ENCODE measurements around the gene CYSRT1.

The CYSRT1 gene

GRCh38 chr9:137243626-137244485 lies 18.9 kb downstream of the CYSRT1 start:
- H3K9ac ChIP-seq (ENCODE audit: low read length), result no peak overlapping the region
- H2BK5ac ChIP-seq (ENCODE audit: low read depth, low read length, poor library complexity), result no peak overlapping the region
- H3K79me1 ChIP-seq (ENCODE audit: low read length), result peaks cover 8% of the 10 kb centered on the region
- peaks cover 3% of the 10 kb centered on the region for H3K9me3 ChIP-seq (ENCODE audit: insufficient read depth, low read depth, low read length)
- H3K23ac ChIP-seq (ENCODE audit: low read length), result no peak overlapping the region
- peak overlapping the region; percentile 42 for H3K4me3 ChIP-seq (ENCODE audit: low read depth, low read length)
- no peak overlapping the region for H3K4me2 ChIP-seq (ENCODE audit: low read length)
- no peak overlapping the region for H2AK5ac ChIP-seq (ENCODE audit: low read length)
- H4K12ac ChIP-seq (ENCODE audit: low read depth, low read length), result no peak overlapping the region
- DNase-seq, result peak; percentile 50 to 57
- H3K36me3 ChIP-seq (ENCODE audit: control insufficient read depth in 1 of 2, insufficient read depth in 2 of 2, low read length in 2 of 2), result peaks cover 22 to 24% of the 10 kb centered on the region in 2 experiments
- H3K27ac ChIP-seq (ENCODE audit: low read depth, low read length), result no peak overlapping the region
- H4K8ac ChIP-seq (ENCODE audit: low read depth, low read length), result no peak overlapping the region
- peaks cover 14% of the 10 kb centered on the region for H3K79me2 ChIP-seq (ENCODE audit: control insufficient read depth, insufficient read depth, low read length, poor library complexity)
- no peak overlapping the region for H3K4ac ChIP-seq (ENCODE audit: low read depth, low read length)
- H2AFZ ChIP-seq (ENCODE audit: insufficient read depth, low read length, poor library complexity), result no peak overlapping the region
- H3K27me3 ChIP-seq (ENCODE audit: insufficient read depth, low read length), result no peaks in the 10 kb centered on the region
- H3K4me1 ChIP-seq (ENCODE audit: control insufficient read depth in 1 of 2, insufficient read depth in 2 of 2, low read length in 2 of 2), result peaks cover 12 to 19% of the 10 kb centered on the region in 2 experiments
- no peak overlapping the region for H4K91ac ChIP-seq (ENCODE audit: low read depth, low read length)
- H3K18ac ChIP-seq (ENCODE audit: low read length), result no peak overlapping the region
- no peak overlapping the region for H2BK12ac ChIP-seq (ENCODE audit: low read length)
- H2BK120ac ChIP-seq (ENCODE audit: insufficient read depth, low read length, poor library complexity), result no peak overlapping the region
- no peak overlapping the region for H3K14ac ChIP-seq (ENCODE audit: low read length)
- WGBS (ENCODE audit: extremely low coverage, insufficient coverage, insufficient read length), result no CpG with 5 or more reads among the region's 15 CpGs

- Histone ChIP-seq H3K79me2 (ENCODE audit: control insufficient read depth, insufficient read depth, low read length, poor library complexity) (peaks cover 14% of the 10 kb centered on the region), H2BK120ac (ENCODE audit: insufficient read depth, low read length, poor library complexity) (no peak overlapping the region), H2BK12ac (ENCODE audit: low read length) (no peak overlapping the region), H3K27me3 (ENCODE audit: insufficient read depth, low read length) (no peaks in the 10 kb centered on the region), H2AFZ (ENCODE audit: insufficient read depth, low read length, poor library complexity) (no peak overlapping the region), H3K27ac (ENCODE audit: low read depth, low read length) (no peak overlapping the region), H3K18ac (ENCODE audit: low read length) (no peak overlapping the region), H3K9me3 (ENCODE audit: insufficient read depth, low read depth, low read length) (peaks cover 3% of the 10 kb centered on the region), H4K91ac (ENCODE audit: low read depth, low read length) (no peak overlapping the region), H3K4me3 (ENCODE audit: low read depth, low read length) (no peak overlapping the region), H4K12ac (ENCODE audit: low read depth, low read length) (no peak overlapping the region), H2BK5ac (ENCODE audit: low read depth, low read length, poor library complexity) (no peak overlapping the region), H2AK5ac (ENCODE audit: low read length) (no peak overlapping the region), H4K8ac (ENCODE audit: low read depth, low read length) (no peak overlapping the region), H3K23ac (ENCODE audit: low read length) (no peak overlapping the region), H3K14ac (ENCODE audit: low read length) (no peak overlapping the region), H3K4ac (ENCODE audit: low read depth, low read length) (no peak overlapping the region), H3K36me3 (ENCODE audit: control insufficient read depth in 1 of 2, insufficient read depth in 2 of 2, low read length in 2 of 2) (peaks cover 22 to 24% of the 10 kb centered on the region in 2 experiments), H3K9ac (ENCODE audit: low read length) (no peak overlapping the region), H3K4me2 (ENCODE audit: low read length) (no peak overlapping the region), H3K79me1 (ENCODE audit: low read length) (peaks cover 8% of the 10 kb centered on the region), H3K4me1 (ENCODE audit: control insufficient read depth in 1 of 2, insufficient read depth in 2 of 2, low read length in 2 of 2) (peaks cover 12 to 19% of the 10 kb centered on the region in 2 experiments)
- peak; percentile 55 to 69 for DNase-seq
- no CpG with 5 or more reads among the region's 36 CpGs for WGBS (ENCODE audit: extremely low coverage, insufficient coverage, insufficient read length)
Measured at GRCh38 chr9:137244486-137245449, 19.8 kb downstream of the CYSRT1 start.

- H3K4me3 ChIP-seq (ENCODE audit: low read depth, low read length), result no peak overlapping the region
Measured at GRCh38 chr9:137245450-137246421, 20.8 kb downstream of the CYSRT1 start.

More at GRCh38 chr9:137245450-137246421, 20.8 kb downstream of the CYSRT1 start:
- Histone ChIP-seq H4K8ac (ENCODE audit: low read depth, low read length) (no peak overlapping the region), H2AFZ (ENCODE audit: insufficient read depth, low read length, poor library complexity) (no peak overlapping the region), H3K9ac (ENCODE audit: low read length) (no peak overlapping the region), H3K27ac (ENCODE audit: low read depth, low read length) (no peak overlapping the region), H4K12ac (ENCODE audit: low read depth, low read length) (no peak overlapping the region), H3K23ac (ENCODE audit: low read length) (no peak overlapping the region), H3K4ac (ENCODE audit: low read depth, low read length) (no peak overlapping the region), H3K4me1 (ENCODE audit: control insufficient read depth in 1 of 2, insufficient read depth in 2 of 2, low read length in 2 of 2) (peaks cover 12 to 19% of the 10 kb centered on the region in 2 experiments), H3K79me2 (ENCODE audit: control insufficient read depth, insufficient read depth, low read length, poor library complexity) (peaks cover 9% of the 10 kb centered on the region), H3K9me3 (ENCODE audit: insufficient read depth, low read depth, low read length) (peaks cover 4% of the 10 kb centered on the region), H3K79me1 (ENCODE audit: low read length) (peaks cover 2% of the 10 kb centered on the region), H3K36me3 (ENCODE audit: control insufficient read depth in 1 of 2, insufficient read depth in 2 of 2, low read length in 2 of 2) (peaks cover 22 to 24% of the 10 kb centered on the region in 2 experiments), H2AK5ac (ENCODE audit: low read length) (no peak overlapping the region), H4K91ac (ENCODE audit: low read depth, low read length) (no peak overlapping the region), H3K18ac (ENCODE audit: low read length) (no peak overlapping the region), H2BK120ac (ENCODE audit: insufficient read depth, low read length, poor library complexity) (no peak overlapping the region), H3K27me3 (ENCODE audit: insufficient read depth, low read length) (no peaks in the 10 kb centered on the region), H3K4me2 (ENCODE audit: low read length) (no peak overlapping the region), H2BK5ac (ENCODE audit: low read depth, low read length, poor library complexity) (no peak overlapping the region), H2BK12ac (ENCODE audit: low read length) (no peak overlapping the region), H3K14ac (ENCODE audit: low read length) (no peak overlapping the region)
- WGBS (ENCODE audit: extremely low coverage, insufficient coverage, insufficient read length), result no CpG with 5 or more reads among the region's 25 CpGs
- no peak for DNase-seq
